H1 (cell line): ENCODE results near the gene GRIK2. TPM values are rescaled to one million over a fixed set of nuclear protein-coding genes. Genes with fewer than 3 reads are reported as not detected.

Experiments
- CTCF ChIA-PET: fragments of 300-600 bp; sonication (Branson Sonifier 250); formaldehyde crosslinking; loops from one replicate; lab custom pipeline; 2021; ENCODE audit not compliant: partially characterized antibody; lab: Charles Lee
- POLR2A ChIA-PET: fragments of 300-600 bp; sonication (Branson Sonifier 250); formaldehyde crosslinking; loops from one replicate; lab custom pipeline; 2021; ENCODE audit warnings: inconsistent platforms; ENCODE audit not compliant: partially characterized antibody; lab: Charles Lee
- DNase-seq, 2 experiments: peaks; one replicate each; pipeline versions ENCODE4 v3.0.0 to v3.0.0-alpha.2; 2010 to 2022; ENCODE audit warnings: low spot score in 2 of 2, low read depth in 1 of 2, mixed read lengths in 1 of 2
- FAIRE-seq: peaks from 2 replicates; lab custom pipeline; 2011; peaks lifted over from hg19 to GRCh38; lab: Jason Lieb, UNC
- H2AFZ ChIP-seq: 2 replicates; pipeline ENCODE4 v1.8.1; 2012; ENCODE audit warnings: low read length, inconsistent platforms
- H2AK5ac ChIP-seq: 2 replicates; pipeline ENCODE4 v1.6.1; 2013; ENCODE audit warnings: low read depth, low read length
- H2BK120ac ChIP-seq: replicated peaks from 2 replicates; pipeline ENCODE3; 2013; ENCODE audit warnings: low read depth, low read length, inconsistent platforms
- H2BK12ac ChIP-seq: 2 replicates; pipeline ENCODE4 v1.6.1; 2013; ENCODE audit warnings: low read depth, low read length
- H2BK15ac ChIP-seq: 2 replicates; pipeline ENCODE4 v1.6.1; 2013; ENCODE audit warnings: low read length
- H2BK20ac ChIP-seq: 2 replicates; pipeline ENCODE4 v1.6.1; 2013; ENCODE audit warnings: low read length
- H2BK5ac ChIP-seq: 2 replicates; pipeline ENCODE4 v1.6.1; 2013; ENCODE audit warnings: low read depth, low read length
- H3K14ac ChIP-seq: 2 replicates; pipeline ENCODE4 v1.6.1; 2013; ENCODE audit warnings: inconsistent platforms; ENCODE audit not compliant: insufficient read length
- H3K18ac ChIP-seq: 2 replicates; pipeline ENCODE4 v1.6.1; 2013; ENCODE audit warnings: low read length; ENCODE audit errors: extremely low read depth
- H3K23ac ChIP-seq: 2 replicates; pipeline ENCODE4 v1.6.1; 2013; ENCODE audit warnings: inconsistent platforms; ENCODE audit not compliant: insufficient read length
- H3K23me2 ChIP-seq: 2 replicates; pipeline ENCODE4 v1.6.1; 2013; ENCODE audit warnings: low read depth, low read length
- H3K27ac ChIP-seq: 2 replicates; pipeline ENCODE4 v1.6.1; 2011; ENCODE audit warnings: low read depth, low read length, inconsistent platforms
- H3K27me3 ChIP-seq, 4 experiments: replicated peaks in 1 of 4; 1 replicate in 1 of 4; 2 replicates in 3 of 4; pipeline versions ENCODE4 v1.6.1 to v1.8.1; 2011 to 2013; ENCODE audit warnings: low read length in 3 of 4, mild to moderate bottlenecking in 3 of 4, inconsistent platforms in 2 of 4, mixed read lengths in 2 of 4, moderate library complexity in 1 of 4; ENCODE audit not compliant: control insufficient read depth in 3 of 4, insufficient read depth in 3 of 4; ENCODE audit errors: extremely low read depth in 1 of 4
- H3K36me3 ChIP-seq, 4 experiments: 2 replicates each; pipeline versions ENCODE4 v1.6.1 to v1.8.1; 2011 to 2013; ENCODE audit warnings: mild to moderate bottlenecking in 4 of 4, low read length in 3 of 4, moderate library complexity in 2 of 4, control low read depth in 1 of 4, inconsistent platforms in 1 of 4; ENCODE audit not compliant: insufficient read depth in 4 of 4, control insufficient read depth in 2 of 4
- H3K4ac ChIP-seq: replicated peaks from 2 replicates; pipeline ENCODE3; 2013; ENCODE audit warnings: low read length, low read depth, mixed read lengths, inconsistent platforms; ENCODE audit not compliant: insufficient read length
- H3K4me1 ChIP-seq, 4 experiments: replicated peaks in 1 of 4; 1 replicate in 1 of 4; 2 replicates in 3 of 4; pipeline versions ENCODE4 v1.6.1 to v1.8.1; 2011 to 2013; ENCODE audit warnings: low read length in 3 of 4, inconsistent platforms in 2 of 4, mixed read lengths in 1 of 4; ENCODE audit not compliant: insufficient read depth in 4 of 4, control insufficient read depth in 3 of 4
- H3K4me2 ChIP-seq, 2 experiments: 2 replicates each; pipeline versions ENCODE4 v1.6.1 to v1.8.1; 2011 to 2013; ENCODE audit warnings: low read depth in 2 of 2, low read length in 2 of 2, control low read depth in 1 of 2, inconsistent platforms in 1 of 2, mild to moderate bottlenecking in 1 of 2; ENCODE audit not compliant: insufficient read depth in 1 of 2
- H3K4me3 ChIP-seq, 4 experiments: fragments of 200-600, 300-600 bp in 1 of 4; sonication (generic), shearing (Covaris generic), sonication (Bioruptor Twin) in 1 of 4; 2 replicates each; pipeline versions ENCODE4 v1.5.1 to v1.8.1; 2011 to 2016; ENCODE audit warnings: low read length in 4 of 4, low read depth in 3 of 4, control low read depth in 2 of 4, inconsistent platforms in 2 of 4, mild to moderate bottlenecking in 2 of 4, mixed read lengths in 1 of 4, moderate library complexity in 1 of 4; ENCODE audit not compliant: insufficient read depth in 2 of 4; ENCODE audit errors: extremely low read depth in 1 of 4
- H3K56ac ChIP-seq: replicated peaks from 2 replicates; pipeline ENCODE3; 2013; ENCODE audit warnings: low read depth, mild to moderate bottlenecking, mixed read lengths, low read length, inconsistent platforms; ENCODE audit not compliant: insufficient read length
- H3K79me1 ChIP-seq: 2 replicates; pipeline ENCODE4 v1.6.1; 2013; ENCODE audit warnings: low read depth, low read length, control low read depth
- H3K79me2 ChIP-seq, 2 experiments: 2 replicates each; pipeline versions ENCODE4 v1.6.1 to v1.8.1; 2012 to 2013; ENCODE audit warnings: low read length in 2 of 2, mild to moderate bottlenecking in 2 of 2, inconsistent platforms in 1 of 2; ENCODE audit not compliant: insufficient read depth in 2 of 2, control insufficient read depth in 1 of 2
- H3K9ac ChIP-seq, 4 experiments: replicated peaks in 1 of 4; 1 replicate in 1 of 4; 2 replicates in 3 of 4; pipeline versions ENCODE4 v1.6.1 to v1.8.1; 2011 to 2013; ENCODE audit warnings: low read depth in 3 of 4, low read length in 3 of 4, control low read depth in 2 of 4, mild to moderate bottlenecking in 2 of 4, moderate library complexity in 2 of 4, inconsistent platforms in 1 of 4; ENCODE audit errors: extremely low read depth in 1 of 4
- H3K9me3 ChIP-seq, 2 experiments: 2 replicates each; pipeline versions ENCODE4 v1.6.1 to v1.8.1; 2012 to 2013; ENCODE audit warnings: mild to moderate bottlenecking in 2 of 2, moderate library complexity in 2 of 2, control low read depth in 1 of 2, inconsistent platforms in 1 of 2, low read depth in 1 of 2, low read length in 1 of 2, mixed read lengths in 1 of 2; ENCODE audit not compliant: insufficient read depth in 2 of 2
- H4K20me1 ChIP-seq, 2 experiments: replicated peaks in 1 of 2; 2 replicates each; pipeline versions ENCODE3 to v1.8.1; 2011 to 2013; ENCODE audit warnings: inconsistent platforms in 2 of 2, low read length in 2 of 2, mild to moderate bottlenecking in 1 of 2; ENCODE audit not compliant: insufficient read depth in 2 of 2, control insufficient read depth in 1 of 2
- H4K5ac ChIP-seq: 2 replicates; pipeline ENCODE4 v1.6.1; 2013; ENCODE audit warnings: low read length, low read depth, mixed read lengths, inconsistent platforms; ENCODE audit not compliant: insufficient read length
- H4K8ac ChIP-seq: 2 replicates; pipeline ENCODE4 v1.8.0; 2013; ENCODE audit warnings: mild to moderate bottlenecking, moderate library complexity, low read length, inconsistent platforms; ENCODE audit not compliant: insufficient read depth; ENCODE audit errors: extremely low read depth
- H4K91ac ChIP-seq: replicated peaks from 2 replicates; pipeline ENCODE3; 2013; ENCODE audit warnings: low read length, mixed read lengths, inconsistent platforms; ENCODE audit not compliant: insufficient read length
- ATF2 ChIP-seq: IDR thresholded peaks from 2 replicates; pipeline ENCODE4 v1.6.1; 2012; ENCODE audit warnings: low read length, inconsistent platforms
- BACH1 ChIP-seq: IDR thresholded peaks from 2 replicates; pipeline ENCODE4 v1.6.1; 2012; ENCODE audit warnings: low read length, improper control_type of control experiment
- CTBP2 ChIP-seq: IDR thresholded peaks from 2 replicates; pipeline ENCODE4 v1.7.0; 2011; ENCODE audit warnings: borderline replicate concordance, mild to moderate bottlenecking, moderate library complexity, mixed read lengths, low read length; ENCODE audit not compliant: insufficient read depth, insufficient read length
- CTCF ChIP-seq, 3 experiments: IDR thresholded peaks; 1 replicate in 2 of 3; 2 replicates in 1 of 3; pipeline versions ENCODE4 v1.5.1 to v1.6.1; 2011; ENCODE audit warnings: low read length in 3 of 3, mild to moderate bottlenecking in 3 of 3, inconsistent platforms in 2 of 3, low read depth in 1 of 3, moderate library complexity in 1 of 3; ENCODE audit not compliant: insufficient read depth in 1 of 3; ENCODE audit errors: control extremely low read depth in 1 of 3
- HDAC2 ChIP-seq, 2 experiments: fragments of 300-600 bp in 1 of 2; sonication (generic) in 1 of 2; IDR thresholded peaks; 2 replicates each; pipeline ENCODE4 v1.6.1; 2011 to 2012; ENCODE audit warnings: low read depth in 2 of 2, low read length in 2 of 2, mild to moderate bottlenecking in 2 of 2, moderate library complexity in 2 of 2, borderline replicate concordance in 1 of 2, inconsistent platforms in 1 of 2
- JUN ChIP-seq: IDR thresholded peaks from 2 replicates; pipeline ENCODE4 v1.6.1; 2011; ENCODE audit warnings: low read depth, mild to moderate bottlenecking, improper control_type of control experiment, low read length
- JUND ChIP-seq: IDR thresholded peaks from 2 replicates; pipeline ENCODE4 v1.6.1; 2011; ENCODE audit warnings: mild to moderate bottlenecking, improper control_type of control experiment, low read length
- RBBP5 ChIP-seq: IDR thresholded peaks from 2 replicates; pipeline ENCODE4 v1.7.1; 2012; ENCODE audit warnings: low read depth, mild to moderate bottlenecking, inconsistent platforms, low read length, moderate library complexity, borderline replicate concordance
- SP1 ChIP-seq: IDR thresholded peaks from 2 replicates; pipeline ENCODE4 v1.6.1; 2011; ENCODE audit warnings: low read depth, low read length
- SP2 ChIP-seq: IDR thresholded peaks from 2 replicates; pipeline ENCODE4 v1.6.1; 2012; ENCODE audit warnings: mild to moderate bottlenecking, low read length, inconsistent platforms
- YY1 ChIP-seq: IDR thresholded peaks from 2 replicates; pipeline ENCODE4 v1.6.1; 2011; ENCODE audit warnings: low read depth, mild to moderate bottlenecking, low read length
- polyA plus RNA-seq, 7 experiments: library from polyadenylated mRNA; depleted of rRNA in 3 of 7; stranded (reverse) in 5 of 7; unstranded in 2 of 7; fragments of >200 nt in 5 of 7; fragments of 200-250 nt in 2 of 7; gene quantifications; 1 replicate in 5 of 7; 2 replicates in 1 of 7; 4 replicates in 1 of 7; pipeline versions ENCODE4 v1.2.1 to v1.2.3, GENCODE V29; 2011 to 2013; ENCODE audit warnings: missing spikeins in 2 of 7, mixed read lengths in 2 of 7
- total RNA-seq: library from RNA; stranded (reverse); fragmentation: NEBNext Ultra II Directional; extraction: Animal tissue kit (Norgen Biotek cat#: 25700); gene quantifications from 2 replicates; pipeline ENCODE4 v1.2.1, GENCODE V29; 2021

Gene GRIK2
- total and polyA plus RNA-seq, 2 of the 8 experiments (the other 6 are each of a cell fraction or from before 2014, with no cell fraction given): 1.8 to 2.2 TPM

- Histone ChIP-seq H3K79me2 (no peaks in the 10 kb centered on the region), H2BK20ac (no peak overlapping the region), H4K91ac (no peak overlapping the region), H3K9me3 (peaks cover 13 to 15% of the 10 kb centered on the region in 2 experiments), H3K23ac (no peak overlapping the region), H3K14ac (no peak overlapping the region), H3K56ac (no peak overlapping the region), H2AFZ (no peak overlapping the region), H3K18ac (no peak overlapping the region), H3K79me1 (no peaks in the 10 kb centered on the region), H4K20me1 (no peaks in the 10 kb centered on the region), H3K9ac (no peak overlapping the region), H4K8ac (no peak overlapping the region), H2BK5ac (no peak overlapping the region), H2BK12ac (no peak overlapping the region), H2BK120ac (no peak overlapping the region), H4K5ac (no peak overlapping the region), H2AK5ac (no peak overlapping the region), H3K36me3 (peaks cover 0 to 3% (median 0%) of the 10 kb centered on the region in 4 experiments; a peak in 2 of 8 replicates), H3K27me3 (no peaks in the 10 kb centered on the region), H3K4ac (no peak overlapping the region), H3K23me2 (no peaks in the 10 kb centered on the region), H2BK15ac (no peak overlapping the region), H3K4me2 (no peak overlapping the region), H3K4me1 (peaks cover 0 to 11% (median 1%) of the 10 kb centered on the region in 4 experiments; a peak in 3 of 7 replicates), H3K27ac (no peak overlapping the region), H3K4me3 (no peak overlapping the region)
- DNase-seq (no peak), FAIRE-seq (no peak)
- CTCF ChIA-PET: no interaction called here
- POLR2A ChIA-PET: no interaction called here
- TF ChIP-seq CTCF (IDR thresholded peaks at IDR 0.05; ENCODE audit: control extremely low read depth in 1 of 3, insufficient read depth in 1 of 3, low read depth in 1 of 3, low read length in 3 of 3): no peak
- no peak for TF ChIP-seq RBBP5
- no peak for TF ChIP-seq SP1
- TF ChIP-seq YY1: no peak
- no peak for TF ChIP-seq BACH1
- no peak for TF ChIP-seq JUN
- no peak for TF ChIP-seq ATF2
- no peak for TF ChIP-seq HDAC2 (IDR thresholded peaks at IDR 0.05; ENCODE audit: borderline replicate concordance in 1 of 2, low read depth in 2 of 2, low read length in 2 of 2)
- TF ChIP-seq CTBP2: no peak
- no peak for TF ChIP-seq SP2
- no peak for TF ChIP-seq JUND
These were observed 340.4 kb downstream of the GRIK2 start for GRCh38 chr6:101733899-101734298.
